GM12878 (cell line): Measurements from ENCODE around the gene FUT8. TPM values are rescaled to one million over a fixed set of nuclear protein-coding genes. Genes with fewer than 3 reads are reported as not detected.

Experiments used
- ATAC-seq: fragments of 200-7000 bp; cut with Tn5 transposase; 3 replicates; pipeline ENCODE4 v1.9.1; 2020; ENCODE audit warnings: mild to moderate bottlenecking, moderate library complexity
- BruUV-seq: library from RNA; stranded (reverse); fragments of 400-500 nt; replicated peaks from 2 replicates; lab custom pipeline; 2021; lab: Mats Ljungman, UMichigan
- CTCF ChIA-PET: fragments of 300-600 bp; sonication (Branson Sonifier 250); formaldehyde crosslinking; extraction: SDS; loops from one replicate; lab custom pipeline; 2021; ENCODE audit warnings: inconsistent platforms; lab: Yijun Ruan, JAX
- POLR2A ChIA-PET: fragments of 350-600 bp; formaldehyde crosslinking; extraction: SDS; loops from one replicate; lab custom pipeline; 2021; ENCODE audit warnings: inconsistent platforms; lab: Charles Lee
- RAD21 ChIA-PET: fragments of 300-600 bp; sonication (Branson Sonifier 250); formaldehyde crosslinking; loops from one replicate; lab custom pipeline; 2023; ENCODE audit warnings: antibody characterized with exemption; ENCODE audit not compliant: unreplicated experiment; lab: Charles Lee
- SMC1A ChIA-PET: fragments of 300-600 bp; sonication (Branson Sonifier 250); formaldehyde crosslinking; loops from one replicate; lab custom pipeline; 2023; ENCODE audit not compliant: unreplicated experiment, uncharacterized antibody; lab: Charles Lee
- DNase-seq: peaks from one replicate; pipeline ENCODE4 v3.0.0-alpha.2; 2011; ENCODE audit warnings: low read depth, low spot score
- FAIRE-seq: peaks from 3 replicates; lab custom pipeline; 2011; peaks lifted over from hg19 to GRCh38; lab: Jason Lieb, UNC
- H2AFZ ChIP-seq: 2 replicates; pipeline ENCODE4 v1.6.0; 2011; ENCODE audit warnings: low read depth, low read length, control low read depth; ENCODE audit not compliant: control insufficient read depth
- H3K27ac ChIP-seq: 2 replicates; pipeline ENCODE4 v1.5.1; 2011; ENCODE audit warnings: control low read depth; ENCODE audit not compliant: control insufficient read depth, insufficient read depth
- H3K27me3 ChIP-seq, 2 experiments: replicated peaks in 1 of 2; 2 replicates each; pipeline versions ENCODE4 v1.6.0 to v1.6.1; 2011; ENCODE audit warnings: low read length in 1 of 2; ENCODE audit not compliant: control insufficient read depth in 2 of 2, insufficient read depth in 2 of 2
- H3K36me3 ChIP-seq, 2 experiments: 2 replicates each; pipeline ENCODE4 v1.5.1; 2011; ENCODE audit warnings: low read length in 1 of 2; ENCODE audit not compliant: control insufficient read depth in 2 of 2, insufficient read depth in 2 of 2
- H3K4me1 ChIP-seq: 2 replicates; pipeline ENCODE4 v1.6.1; 2011; ENCODE audit warnings: mild to moderate bottlenecking, low read length, moderate library complexity, mixed read lengths; ENCODE audit not compliant: control insufficient read depth, insufficient read depth
- H3K4me2 ChIP-seq: 2 replicates; pipeline ENCODE4 v1.6.0; 2011; ENCODE audit warnings: control low read depth; ENCODE audit not compliant: control insufficient read depth, insufficient read depth
- H3K4me3 ChIP-seq: fragments of 200-600 bp; sonication (generic); 2 replicates; pipeline ENCODE4 v1.5.1; 2016
- H3K79me2 ChIP-seq: 2 replicates; pipeline ENCODE4 v1.6.0; 2011; ENCODE audit warnings: low read length; ENCODE audit not compliant: control insufficient read depth, insufficient read depth
- H3K9ac ChIP-seq: 2 replicates; pipeline ENCODE4 v1.8.0; 2011; ENCODE audit warnings: low read length, control low read depth, mixed read lengths; ENCODE audit not compliant: control insufficient read depth, insufficient read depth
- H3K9me3 ChIP-seq: replicated peaks from 3 replicates; pipeline ENCODE4 v1.5.1; 2011; ENCODE audit warnings: mild to moderate bottlenecking, low read length; ENCODE audit not compliant: control insufficient read depth, insufficient read depth
- H4K20me1 ChIP-seq: 2 replicates; pipeline ENCODE4 v1.6.0; 2011; ENCODE audit not compliant: control insufficient read depth, insufficient read depth
- CBX3 ChIP-seq: fragments of 200-600 bp; sonication (generic); IDR thresholded peaks from 2 replicates; pipeline ENCODE4 v1.6.1; 2016; ENCODE audit warnings: low read depth, borderline replicate concordance
- CEBPZ ChIP-seq: fragments of 150-350 bp; IDR thresholded peaks from 2 replicates; pipeline ENCODE4 v1.6.1; 2016; ENCODE audit warnings: low read depth, low read length
- ETV6 ChIP-seq, 2 experiments: fragments of 450-650 bp in 1 of 2; IDR thresholded peaks in 1 of 2; conservative IDR thresholded peaks in 1 of 2; 2 replicates each; pipeline ENCODE4 v1.6.1; 2014; ENCODE audit warnings: antibody characterized with exemption in 1 of 2, borderline replicate concordance in 1 of 2, low read depth in 1 of 2, mild to moderate bottlenecking in 1 of 2, moderate library complexity in 1 of 2
- HDAC2 ChIP-seq: fragments of 200-600 bp; sonication (generic); IDR thresholded peaks from 2 replicates; pipeline ENCODE4 v1.6.1; 2017
- IKZF2 ChIP-seq, 2 experiments: fragments of 450-650 bp; IDR thresholded peaks; 2 replicates each; pipeline ENCODE4 v1.6.1; 2017; ENCODE audit warnings: mild to moderate bottlenecking in 2 of 2, moderate library complexity in 2 of 2
- SUZ12 ChIP-seq: fragments of 200-600 bp; sonication (generic); IDR thresholded peaks from one replicate; pipeline ENCODE4 v1.6.1; 2018; ENCODE audit warnings: antibody characterized with exemption, mild to moderate bottlenecking; ENCODE audit not compliant: unreplicated experiment
- WGBS: methylation state at CpG from one replicate; pipeline ENCODE4 v1.1.6; 2016; ENCODE audit warnings: low lambda C conversion rate; ENCODE audit not compliant: insufficient replicate concordance, insufficient coverage; ENCODE audit errors: missing lambda C conversion rate; 5-methylcytosine and 5-hydroxymethylcytosine counted together
- in situ Hi-C: fragments of 300-500 bp; cut with MboI; formaldehyde crosslinking; loops from 9 replicates; pipeline ENCODE4 v1.14.3; 2018; ENCODE audit warnings: mixed read lengths
- intact Hi-C: fragments of 100-400 bp; cut with micrococcal nuclease; formaldehyde crosslinking; loops from one replicate; pipeline ENCODE4 v1.14.2; 2022; ENCODE audit not compliant: unreplicated experiment
- polyA plus RNA-seq, 11 experiments: library from polyadenylated mRNA; depleted of rRNA in 4 of 11; unstranded in 6 of 11; stranded (reverse) in 5 of 11; fragments of >200 nt; fragmentation: Nextera tagmentation in 4 of 11; fragmentation: Illumina TruSeq in 1 of 11; extraction: Ambion mirVana in 4 of 11; extraction: Trizol in 1 of 11; gene quantifications; 1 replicate in 1 of 11; 2 replicates in 10 of 11; pipeline versions ENCODE4 v1.2.1 to v1.2.3, GENCODE V29; 2011 to 2016; ENCODE audit warnings: inconsistent platforms in 2 of 11, missing spikeins in 2 of 11, low read depth in 1 of 11
- total RNA-seq, 4 experiments: library from RNA; depleted of rRNA in 3 of 4; stranded (reverse); fragments of >200 nt in 3 of 4; fragmentation: Illumina TruSeq in 1 of 4; extraction: Trizol in 1 of 4; gene quantifications; 2 replicates each; pipeline versions ENCODE4 v1.2.1 to v1.2.3, GENCODE V29; 2013 to 2021

FUT8 gene
- total and polyA plus RNA-seq, 10 of the 15 experiments (the other 5 are each of a cell fraction or from before 2014, with no cell fraction given): 21.3 to 106 (median 66.3) TPM

GRCh38 chr14:65548878-65549277, 136.3 kb downstream of the FUT8 start:
- Histone ChIP-seq H3K4me2 (no peak overlapping the region), H3K27me3 (no peaks in the 10 kb centered on the region), H3K27ac (no peak overlapping the region), H3K9me3 (no peaks in the 10 kb centered on the region; the same call in 2 of the 3 replicates), H3K79me2 (peaks cover 9% of the 10 kb centered on the region), H4K20me1 (no peaks in the 10 kb centered on the region), H2AFZ (no peak overlapping the region), H3K4me3 (no peak overlapping the region), H3K9ac (no peak overlapping the region), H3K4me1 (no peaks in the 10 kb centered on the region), H3K36me3 (no peaks in the 10 kb centered on the region)
- ChIA-PET POLR2A (no interaction called here), RAD21 (no interaction called here), CTCF (no interaction called here), SMC1A (interaction anchor here (0.7 to 1.2 kb wide), 3 partner anchors 14 to 24 kb away, joined by 3 to 6 read pairs (median 5); no protein-coding TSS in a partner anchor)
- in situ Hi-C loops: no loop called here
- TF ChIP-seq CEBPZ (no peak), CBX3 (no peak), SUZ12 (no peak), IKZF2 (IDR thresholded peaks at IDR 0.05) (no peak), ETV6 (conservative IDR thresholded peaks at IDR 0.05 in 1 of 2, IDR thresholded peaks at IDR 0.05 in 1 of 2; ENCODE audit: borderline replicate concordance in 1 of 2, low read depth in 1 of 2) (no peak), HDAC2 (no peak)
- intact Hi-C loops: no loop called here
- DNase-seq: no peak
- BruUV-seq: no TSS peak
- ATAC-seq: no peak
- FAIRE-seq: no peak
- WGBS: 100% methylated on average over 2 of the region's 2 CpGs
